ENCODE data around the gene KLK15. TPM values are rescaled to one million over a fixed set of nuclear protein-coding genes. Genes with fewer than 3 reads are reported as not detected.

The KLK15 gene
- total and polyA plus RNA-seq, 2 of the 13 experiments (the other 11 are each of a cell fraction or from before 2014, with no cell fraction given) = not detected

DNA sequence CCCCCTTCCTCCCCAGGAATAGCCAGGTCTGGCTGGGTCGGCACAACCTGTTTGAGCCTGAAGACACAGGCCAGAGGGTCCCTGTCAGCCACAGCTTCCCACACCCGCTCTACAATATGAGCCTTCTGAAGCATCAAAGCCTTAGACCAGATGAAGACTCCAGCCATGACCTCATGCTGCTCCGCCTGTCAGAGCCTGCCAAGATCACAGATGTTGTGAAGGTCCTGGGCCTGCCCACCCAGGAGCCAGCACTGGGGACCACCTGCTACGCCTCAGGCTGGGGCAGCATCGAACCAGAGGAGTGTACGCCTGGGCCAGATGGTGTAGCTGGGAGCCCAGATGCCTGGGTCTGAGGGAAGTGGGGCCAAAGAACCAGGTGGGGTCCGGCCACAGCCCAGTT lies 43.1 kb upstream of the KLK15 start:
- DNase-seq (ENCODE audit: low spot score) (no peak), FAIRE-seq (no peak), ATAC-seq (no peak)
- Histone ChIP-seq H3K4me3 (replicated peaks in 1 of 3; ENCODE audit: insufficient read depth in 1 of 3, low read depth in 2 of 3, low read length in 3 of 3) (no peak overlapping the region), H3K9me3 (ENCODE audit: low read length) (no peaks in the 10 kb centered on the region), H3K79me2 (ENCODE audit: insufficient read depth, low read length) (no peaks in the 10 kb centered on the region), H3K9ac (ENCODE audit: insufficient read depth, low read depth, low read length) (no peak overlapping the region), H3K27me3 (ENCODE audit: control insufficient read depth in 1 of 2, insufficient read depth in 2 of 2, low read length in 2 of 2) (peaks cover 7 to 31% of the 10 kb centered on the region in 2 experiments; a peak in 4 of 5 replicates), H3K36me3 (replicated peaks in 1 of 2; ENCODE audit: control insufficient read depth in 1 of 2, insufficient read depth in 2 of 2, low read length in 2 of 2) (no peaks in the 10 kb centered on the region), H4K20me1 (ENCODE audit: insufficient read depth, low read length) (no peaks in the 10 kb centered on the region), H3K4me1 (ENCODE audit: insufficient read depth, low read length) (no peaks in the 10 kb centered on the region), H2AFZ (ENCODE audit: low read length) (no peak overlapping the region), H3K4me2 (ENCODE audit: low read depth, low read length) (no peak overlapping the region), H3K27ac (ENCODE audit: extremely low read length, insufficient read depth, low read length) (no peak overlapping the region)
- ChIA-PET CTCF (ENCODE audit: low intra/inter-chr PET ratio, low total read pairs) (no interaction called here), POLR2A (no interaction called here)
- WGBS (ENCODE audit: low lambda C conversion rate) = 3% methylated on average over 3 of the region's 7 CpGs
- intact Hi-C loops (cut with micrococcal nuclease; ENCODE audit: unreplicated experiment) (no loop called here), in situ Hi-C loops (cut with HindIII; ENCODE audit: extremely low pct_ligation_motif_present, low pct_unique_long_range_greater_than_20kb) (no loop called here)
- no TSS peak for BruUV-seq (replicated peaks)
- TF ChIP-seq XBP1 (CRISPR knock-in tag; IDR thresholded peaks at IDR 0.05) = no peak
- TF ChIP-seq ETV5 (CRISPR knock-in tag; IDR thresholded peaks at IDR 0.05; ENCODE audit: borderline replicate concordance) = no peak
- TF ChIP-seq, protein P1, sequence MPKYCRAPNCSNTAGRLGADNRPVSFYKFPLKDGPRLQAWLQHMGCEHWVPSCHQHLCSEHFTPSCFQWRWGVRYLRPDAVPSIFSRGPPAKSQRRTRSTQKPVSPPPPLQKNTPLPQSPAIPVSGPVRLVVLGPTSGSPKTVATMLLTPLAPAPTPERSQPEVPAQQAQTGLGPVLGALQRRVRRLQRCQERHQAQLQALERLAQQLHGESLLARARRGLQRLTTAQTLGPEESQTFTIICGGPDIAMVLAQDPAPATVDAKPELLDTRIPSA (CRISPR knock-in tag; IDR thresholded peaks at IDR 0.05; ENCODE audit: borderline replicate concordance) = no peak
- no peak for TF ChIP-seq ZNF790 (CRISPR knock-in tag; IDR thresholded peaks at IDR 0.05; ENCODE audit: borderline replicate concordance)
- TF ChIP-seq MXD3 (CRISPR knock-in tag; IDR thresholded peaks at IDR 0.05) = no peak
- TF ChIP-seq ZNF619 (CRISPR knock-in tag; IDR thresholded peaks at IDR 0.05) = no peak
- TF ChIP-seq ZNF710 (CRISPR knock-in tag; IDR thresholded peaks at IDR 0.05; ENCODE audit: borderline replicate concordance) = no peak
- no peak for TF ChIP-seq ZNF547 (CRISPR knock-in tag; IDR thresholded peaks at IDR 0.05)
- no peak for TF ChIP-seq NFAT5 (CRISPR knock-in tag; IDR thresholded peaks at IDR 0.05)
- no peak for TF ChIP-seq PATZ1 (CRISPR knock-in tag; IDR thresholded peaks at IDR 0.05)
- TF ChIP-seq ZNF17 (CRISPR knock-in tag; IDR thresholded peaks at IDR 0.05) = no peak
- no peak for TF ChIP-seq PHF21A (CRISPR knock-in tag; IDR thresholded peaks at IDR 0.05)
- no peak for TF ChIP-seq SAFB2 (CRISPR knock-in tag; IDR thresholded peaks at IDR 0.05; ENCODE audit: borderline replicate concordance, low read depth)
